Muscle layer of duodenum (tissue), 2 donors: ENCODE data around the gene AIFM3.
"Not testable (repeated sequence)": the region's sequence is repeated elsewhere in the genome, so short reads cannot be mapped to it uniquely, and the experiment has no call there.

Experiments used
- H3K27ac ChIP-seq: one replicate; pipeline ENCODE4 v1.7.0; 2013; ENCODE audit warnings: mild to moderate bottlenecking, low read length
- H3K27me3 ChIP-seq: one replicate; pipeline ENCODE4 v1.7.0; 2013; ENCODE audit warnings: low read depth, mild to moderate bottlenecking, control low read depth, low read length
- H3K36me3 ChIP-seq, 2 donors: one replicate each; pipeline ENCODE4 v1.7.0; 2013; ENCODE audit warnings: low read length in 2 of 2, control low read depth in 1 of 2, mild to moderate bottlenecking in 1 of 2; ENCODE audit not compliant: insufficient read depth in 2 of 2, control insufficient read depth in 1 of 2
- H3K4me1 ChIP-seq, 2 donors: one replicate each; pipeline ENCODE4 v1.7.0; 2013; ENCODE audit warnings: low read length in 2 of 2, mild to moderate bottlenecking in 2 of 2, control low read depth in 1 of 2, moderate library complexity in 1 of 2; ENCODE audit not compliant: insufficient read depth in 2 of 2, control insufficient read depth in 1 of 2
- H3K4me3 ChIP-seq, 2 donors: one replicate each; pipeline ENCODE4 v1.7.0; 2013; ENCODE audit warnings: low read length in 2 of 2, low read depth in 1 of 2, mild to moderate bottlenecking in 1 of 2
- H3K9me3 ChIP-seq, 2 donors: one replicate each; pipeline ENCODE4 v1.7.0; 2013; ENCODE audit warnings: low read length in 2 of 2, control low read depth in 1 of 2, mild to moderate bottlenecking in 1 of 2; ENCODE audit not compliant: control insufficient read depth in 1 of 2
- donor health status: healthy.

The AIFM3 gene

GRCh38 chr22:20966883-20967696, at the start of gene AIFM3:
Gene AIFM3, plus strand, starts transcription at chr22:20967255. Its CDS starts 690 bp downstream, at chr22:20967945.
- no peaks in the 10 kb centered on the region for H3K36me3 ChIP-seq
- H3K4me3 ChIP-seq = no peak within 1 kb of the TSS
- no peaks in the 10 kb centered on the region for H3K9me3 ChIP-seq
- H3K4me1 ChIP-seq = peaks cover 0 to 7% of the 10 kb centered on the region in 2 donors
- H3K27me3 ChIP-seq = no peaks in the 10 kb centered on the region
- no peak within 1 kb of the TSS for H3K27ac ChIP-seq

DNA sequence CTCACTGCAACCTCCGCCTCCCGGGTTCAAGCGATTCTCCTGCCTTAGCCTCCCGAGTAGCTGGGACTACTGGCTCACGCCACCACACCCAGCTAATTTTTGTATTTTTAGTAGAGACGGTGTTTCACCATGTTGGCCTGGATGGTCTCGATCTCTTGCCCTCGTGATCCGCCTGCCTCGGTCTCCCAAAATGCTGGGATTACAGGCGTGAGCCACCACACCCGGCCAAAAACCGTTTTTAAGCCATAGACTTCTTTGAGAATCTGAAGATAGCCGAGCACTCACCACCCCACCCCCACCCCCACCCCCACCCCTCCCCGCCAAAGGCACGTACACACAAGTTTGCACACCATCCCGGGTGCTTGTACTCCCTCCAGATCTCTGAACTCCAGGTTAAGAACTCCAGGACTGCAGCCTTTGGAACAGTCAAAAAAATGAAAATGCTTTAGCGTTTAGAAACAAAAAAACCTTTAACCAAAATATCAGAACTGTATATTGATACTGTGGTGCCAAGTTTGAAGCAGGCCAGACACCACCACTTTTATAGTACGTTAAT, 48.3 kb upstream of the AIFM3 start:
- Histone ChIP-seq H3K4me3 (peak overlapping the region; percentile 95 to 98), H3K9me3 (no peaks in the 10 kb centered on the region), H3K27ac (peak overlapping the region; percentile 88), H3K36me3 (no peaks in the 10 kb centered on the region), H3K27me3 (no peaks in the 10 kb centered on the region), H3K4me1 (peaks cover 7 to 32% of the 10 kb centered on the region in 2 donors)

DNA sequence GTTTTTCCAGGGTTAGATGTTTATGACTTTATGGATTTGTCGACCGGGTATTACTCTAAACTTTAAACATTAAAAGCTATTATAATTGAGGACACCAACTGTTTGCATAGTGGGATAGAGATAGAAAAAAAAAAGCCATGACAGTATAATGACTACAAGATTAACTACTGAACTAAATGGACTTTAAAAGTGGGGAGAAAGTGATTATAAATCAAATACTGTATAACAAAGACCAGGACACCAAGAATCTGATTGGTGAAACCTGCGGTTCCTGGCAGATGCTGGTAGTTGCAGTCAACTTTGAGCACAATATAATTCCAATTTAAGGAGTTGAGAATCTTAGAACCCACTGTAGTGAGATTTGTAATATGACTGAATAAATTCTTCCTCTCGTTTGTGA, 47.3 kb upstream of the AIFM3 start:
- Histone ChIP-seq H3K36me3 (no peaks in the 10 kb centered on the region), H3K4me3 (peak overlapping the region; percentile 78 to 98), H3K9me3 (no peaks in the 10 kb centered on the region), H3K4me1 (peaks cover 7 to 32% of the 10 kb centered on the region in 2 donors), H3K27me3 (no peaks in the 10 kb centered on the region), H3K27ac (peak overlapping the region; percentile 60)

DNA sequence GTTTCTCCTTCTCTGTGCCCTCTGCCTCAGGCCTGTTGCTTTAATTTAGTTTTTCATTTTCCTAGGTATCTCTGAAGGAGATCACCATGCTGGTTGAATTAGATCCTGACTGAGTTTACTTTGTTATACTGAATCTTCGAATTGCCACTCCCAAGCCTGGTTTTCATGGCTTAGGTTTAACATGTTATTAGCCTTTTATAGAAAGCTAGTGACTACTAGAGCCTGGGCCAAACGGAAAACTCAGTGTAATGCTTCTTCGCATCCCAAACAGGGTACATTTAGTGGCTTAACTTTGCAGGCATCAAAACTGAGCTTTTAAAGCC, 46.2 kb upstream of the AIFM3 start:
- peaks cover 7 to 32% of the 10 kb centered on the region in 2 donors for H3K4me1 ChIP-seq

DNA sequence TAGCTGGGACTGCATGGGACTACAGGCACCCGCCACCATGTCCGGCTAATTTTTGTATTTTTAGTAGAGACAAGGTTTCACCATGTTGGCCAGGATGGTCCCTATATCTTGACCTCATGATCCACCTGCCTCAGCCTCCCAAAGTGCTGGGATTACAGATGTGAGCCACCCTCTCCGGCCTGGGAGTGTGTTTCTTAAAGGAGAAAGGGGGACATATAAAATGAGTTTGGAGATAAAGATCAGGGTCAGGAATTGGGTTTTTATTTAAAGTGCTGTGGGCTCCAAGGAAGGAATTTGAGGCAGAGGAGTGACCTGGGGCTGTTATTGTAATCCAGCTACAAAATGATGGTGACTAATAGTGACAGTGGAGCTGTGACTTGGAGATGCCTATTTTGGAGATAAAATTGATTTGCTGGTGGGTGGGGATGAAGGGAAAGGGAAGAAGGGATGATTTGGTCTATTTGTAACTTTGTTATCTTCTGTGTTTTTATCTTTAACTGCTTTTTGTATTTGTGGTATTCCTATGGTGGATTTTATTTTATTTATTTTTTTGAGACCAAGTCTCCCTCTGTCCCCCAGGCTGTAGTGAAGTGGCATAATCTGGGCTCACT, 44.8 kb upstream of the AIFM3 start:
- Histone ChIP-seq H3K4me1 (peaks cover 7 to 32% of the 10 kb centered on the region in 2 donors), H3K27me3 (no peaks in the 10 kb centered on the region), H3K36me3 (no peaks in the 10 kb centered on the region), H3K4me3 (no peak overlapping the region), H3K9me3 (no peaks in the 10 kb centered on the region), H3K27ac (no peak overlapping the region)

More for the DNA sequence above, 46.2 kb upstream of the AIFM3 start:
- H3K4me3 ChIP-seq = peak overlapping the region; percentile 78 to 98
- H3K27ac ChIP-seq = peak overlapping the region; percentile 23
- no peaks in the 10 kb centered on the region for H3K36me3 ChIP-seq
- no peaks in the 10 kb centered on the region for H3K9me3 ChIP-seq
- no peaks in the 10 kb centered on the region for H3K27me3 ChIP-seq

- H3K27ac ChIP-seq = no peak overlapping the region
- H3K4me1 ChIP-seq = peaks cover 0 to 10% of the 10 kb centered on the region in 2 donors
Observed at GRCh38 chr22:20926243-20926642, 40.8 kb upstream of the AIFM3 start.

DNA sequence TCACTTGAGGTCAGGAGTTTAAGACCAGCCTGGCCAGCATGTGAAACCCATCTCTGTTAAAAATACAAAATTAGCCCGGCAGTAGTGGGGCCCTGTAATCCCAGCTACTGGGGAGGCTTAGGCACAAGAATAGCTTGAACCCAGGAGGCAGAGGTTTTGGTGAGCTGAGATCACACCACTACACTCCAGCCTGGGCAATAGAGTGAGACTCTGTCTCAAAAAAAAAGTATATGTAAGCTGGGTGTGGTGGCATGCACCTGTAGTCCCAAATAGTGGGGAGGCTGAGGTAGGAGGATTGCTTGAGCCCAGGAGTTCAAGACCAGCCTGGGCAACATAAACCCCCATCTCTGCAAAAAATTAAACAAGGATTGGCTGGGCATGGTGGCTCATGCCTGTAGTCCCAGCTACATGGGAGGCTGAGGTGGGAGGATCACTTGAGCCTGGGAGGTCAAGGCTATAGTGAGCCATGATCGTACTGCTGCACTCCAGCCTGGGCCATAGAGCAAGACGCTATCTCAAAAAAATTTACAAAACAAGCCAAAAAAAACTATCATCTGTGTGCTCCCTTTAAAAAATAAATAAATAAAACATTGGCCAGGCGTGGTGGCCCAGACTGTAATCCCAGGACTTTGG, 39.0 kb upstream of the AIFM3 start:
- no peak overlapping the region for H3K4me3 ChIP-seq
- no peaks in the 10 kb centered on the region for H3K4me1 ChIP-seq
- H3K9me3 ChIP-seq = no peaks in the 10 kb centered on the region
- no peaks in the 10 kb centered on the region for H3K36me3 ChIP-seq
- H3K27ac ChIP-seq = no peak overlapping the region
- H3K27me3 ChIP-seq = no peaks in the 10 kb centered on the region

More at GRCh38 chr22:20926243-20926642, 40.8 kb upstream of the AIFM3 start:
- Histone ChIP-seq H3K9me3 (no peaks in the 10 kb centered on the region), H3K27me3 (no peaks in the 10 kb centered on the region), H3K4me3 (no peak overlapping the region), H3K36me3 (no peaks in the 10 kb centered on the region)

DNA sequence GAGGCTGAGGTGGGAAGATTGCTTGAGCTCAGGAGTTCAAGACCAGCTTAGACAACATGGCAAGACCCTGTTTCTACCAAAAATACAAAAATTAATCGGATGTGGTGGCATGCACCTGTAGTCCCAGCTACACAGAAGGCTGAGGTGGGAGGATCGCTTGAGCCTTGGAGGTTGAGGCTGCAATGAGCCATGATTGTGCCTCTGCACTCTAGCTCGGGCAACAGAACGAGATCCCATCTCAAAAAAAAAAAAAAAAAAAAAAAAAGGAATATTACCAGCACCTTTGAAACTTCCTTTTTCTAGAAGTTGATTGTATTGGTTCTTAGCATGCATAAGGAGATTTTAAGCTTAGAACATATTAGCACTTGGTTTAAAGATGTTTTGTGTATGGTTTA, 38.5 kb upstream of the AIFM3 start:
- no peaks in the 10 kb centered on the region for H3K36me3 ChIP-seq
- H3K9me3 ChIP-seq = no peaks in the 10 kb centered on the region
- no peak overlapping the region for H3K4me3 ChIP-seq
- H3K4me1 ChIP-seq = no peaks in the 10 kb centered on the region
- H3K27me3 ChIP-seq = no peaks in the 10 kb centered on the region
- H3K27ac ChIP-seq = no peak overlapping the region

DNA sequence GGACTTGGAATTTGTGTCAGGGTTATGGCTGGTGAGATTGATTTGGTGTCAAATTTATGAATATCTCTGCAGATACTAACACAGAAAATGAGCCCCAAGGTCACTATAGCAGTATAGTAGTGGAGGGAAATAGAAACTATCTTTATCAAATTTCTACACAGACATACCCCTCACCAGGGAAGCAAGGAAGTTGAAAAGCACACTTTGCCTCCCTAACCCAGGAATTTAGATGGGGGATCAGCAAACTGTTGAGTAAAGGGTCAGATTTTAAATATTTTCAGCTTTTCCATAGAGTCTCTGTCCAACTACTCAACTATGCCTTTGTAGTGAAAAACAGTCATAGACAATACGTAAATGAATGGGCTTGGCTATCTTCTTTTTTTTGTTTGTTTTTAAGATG, 37.1 kb upstream of the AIFM3 start:
- H3K27me3 ChIP-seq = no peaks in the 10 kb centered on the region
- H3K27ac ChIP-seq = no peak overlapping the region
- H3K9me3 ChIP-seq = no peaks in the 10 kb centered on the region
- no peak overlapping the region for H3K4me3 ChIP-seq
- no peaks in the 10 kb centered on the region for H3K4me1 ChIP-seq
- H3K36me3 ChIP-seq = peaks cover 4 to 5% of the 10 kb centered on the region in 2 donors

DNA sequence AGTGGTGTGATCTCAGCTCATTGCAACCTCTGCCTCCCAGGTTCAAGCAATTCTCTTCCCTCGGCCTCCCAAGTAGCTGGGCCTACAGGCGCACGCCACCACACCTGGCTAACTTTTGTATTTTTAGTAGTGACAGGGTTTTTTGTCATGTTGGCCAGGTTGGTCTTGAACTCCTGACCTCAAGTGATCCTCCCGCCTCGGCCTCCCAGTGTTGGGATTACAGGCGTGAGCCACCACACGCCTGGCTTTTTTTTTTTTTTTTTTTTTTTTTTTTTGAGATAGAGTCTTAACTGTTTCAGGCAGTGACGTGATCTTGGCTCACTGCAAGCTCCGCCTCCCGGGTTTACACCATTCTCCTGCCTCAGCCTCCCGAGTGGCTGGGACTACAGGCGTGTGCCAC, 36.6 kb upstream of the AIFM3 start:
- not testable (repeated sequence) for H3K27ac ChIP-seq, H3K4me1 ChIP-seq, H3K9me3 ChIP-seq, H3K4me3 ChIP-seq, H3K27me3 ChIP-seq, H3K36me3 ChIP-seq

GRCh38 chr22:20931126-20931654, 35.9 kb upstream of the AIFM3 start:
- H3K4me1 ChIP-seq = peaks cover 0 to 3% of the 10 kb centered on the region in 2 donors
- H3K27ac ChIP-seq = no peak overlapping the region
- peaks cover 4 to 5% of the 10 kb centered on the region in 2 donors for H3K36me3 ChIP-seq
- H3K4me3 ChIP-seq = no peak overlapping the region
- no peaks in the 10 kb centered on the region for H3K9me3 ChIP-seq
- no peaks in the 10 kb centered on the region for H3K27me3 ChIP-seq
